Activated gamma-delta T cell treated with anti-CD3 and anti-CD28 coated beads, Interleukin-2, amount 50 U/mL, for 16 hours (primary cell): Measurements from ENCODE around the gene LRTM2.

Experiments used
- DNase-seq: peaks from one replicate; pipeline ENCODE4 v3.0.0-alpha.2; 2020; ENCODE audit warnings: low read depth

LRTM2 gene

GRCh38 chr12:1797991-1798640 lies 22.2 kb upstream of the LRTM2 start:
- DNase-seq, result no peak

GRCh38 chr12:1798641-1799020 lies 21.7 kb upstream of the LRTM2 start:
- DNase-seq, result no peak

- DNase-seq, result no peak
Measured at GRCh38 chr12:1799051-1799881, 21.1 kb upstream of the LRTM2 start.

GRCh38 chr12:1799882-1800400 lies 20.4 kb upstream of the LRTM2 start:
- DNase-seq, result no peak

GRCh38 chr12:1800401-1801302 lies 19.7 kb upstream of the LRTM2 start:
- no peak for DNase-seq

GRCh38 chr12:1801303-1801975 lies 18.9 kb upstream of the LRTM2 start:
- no peak for DNase-seq

GRCh38 chr12:1803736-1804135 lies 16.6 kb upstream of the LRTM2 start:
- no peak for DNase-seq

GRCh38 chr12:1804545-1805332 lies 15.6 kb upstream of the LRTM2 start:
- DNase-seq, result peak; percentile 69

GRCh38 chr12:1805441-1806081 lies 14.8 kb upstream of the LRTM2 start:
- no peak for DNase-seq

- DNase-seq, result no peak
Measured at GRCh38 chr12:1806301-1807086, 13.9 kb upstream of the LRTM2 start.

GRCh38 chr12:1807087-1807860 lies 13.1 kb upstream of the LRTM2 start:
- no peak for DNase-seq

- no peak for DNase-seq
Measured at GRCh38 chr12:1808036-1808797, 12.1 kb upstream of the LRTM2 start.

GRCh38 chr12:1808798-1809480 lies 11.4 kb upstream of the LRTM2 start:
- no peak for DNase-seq

GRCh38 chr12:1809591-1810190 lies 10.7 kb upstream of the LRTM2 start:
- no peak for DNase-seq

- no peak for DNase-seq
Measured at GRCh38 chr12:1810201-1810930, 10.0 kb upstream of the LRTM2 start.

GRCh38 chr12:1810931-1811280 lies 9.5 kb upstream of the LRTM2 start:
- DNase-seq, result no peak
